PFSK-1 (cell line): ENCODE results near the gene TSPAN14.

ENCODE experiments used
- FOXP2 ChIP-seq: optimal IDR thresholded peaks from 2 replicates; pipeline ENCODE3; 2011; ENCODE audit warnings: borderline replicate concordance, control low read depth, inconsistent platforms; ENCODE audit not compliant: insufficient read depth; ENCODE audit errors: extremely low read length, extremely low read depth
- POLR2AphosphoS5 ChIP-seq: IDR thresholded peaks from 2 replicates; pipeline ENCODE4 v1.6.1; 2012; ENCODE audit warnings: low read depth, mild to moderate bottlenecking, control low read depth, low read length, moderate library complexity
- SIN3A ChIP-seq: IDR thresholded peaks from 2 replicates; pipeline ENCODE4 v1.6.1; 2012; ENCODE audit warnings: mild to moderate bottlenecking, low read length, moderate library complexity, borderline replicate concordance; ENCODE audit not compliant: insufficient read depth
- TAF1 ChIP-seq: IDR thresholded peaks from 2 replicates; pipeline ENCODE4 v1.6.1; 2012; ENCODE audit warnings: low read length, control low read depth, borderline replicate concordance; ENCODE audit not compliant: insufficient read depth
- TF ChIP-seq, protein P1 (sequence below), 2 experiments: IDR thresholded peaks; 2 replicates each; pipeline versions ENCODE4 v1.6.1 to v1.8.0; 2011 to 2012; ENCODE audit warnings: low read depth in 2 of 2, low read length in 2 of 2, control low read depth in 1 of 2, inconsistent platforms in 1 of 2, mild to moderate bottlenecking in 1 of 2, moderate library complexity in 1 of 2; ENCODE audit not compliant: insufficient read depth in 1 of 2

TSPAN14 gene

DNA sequence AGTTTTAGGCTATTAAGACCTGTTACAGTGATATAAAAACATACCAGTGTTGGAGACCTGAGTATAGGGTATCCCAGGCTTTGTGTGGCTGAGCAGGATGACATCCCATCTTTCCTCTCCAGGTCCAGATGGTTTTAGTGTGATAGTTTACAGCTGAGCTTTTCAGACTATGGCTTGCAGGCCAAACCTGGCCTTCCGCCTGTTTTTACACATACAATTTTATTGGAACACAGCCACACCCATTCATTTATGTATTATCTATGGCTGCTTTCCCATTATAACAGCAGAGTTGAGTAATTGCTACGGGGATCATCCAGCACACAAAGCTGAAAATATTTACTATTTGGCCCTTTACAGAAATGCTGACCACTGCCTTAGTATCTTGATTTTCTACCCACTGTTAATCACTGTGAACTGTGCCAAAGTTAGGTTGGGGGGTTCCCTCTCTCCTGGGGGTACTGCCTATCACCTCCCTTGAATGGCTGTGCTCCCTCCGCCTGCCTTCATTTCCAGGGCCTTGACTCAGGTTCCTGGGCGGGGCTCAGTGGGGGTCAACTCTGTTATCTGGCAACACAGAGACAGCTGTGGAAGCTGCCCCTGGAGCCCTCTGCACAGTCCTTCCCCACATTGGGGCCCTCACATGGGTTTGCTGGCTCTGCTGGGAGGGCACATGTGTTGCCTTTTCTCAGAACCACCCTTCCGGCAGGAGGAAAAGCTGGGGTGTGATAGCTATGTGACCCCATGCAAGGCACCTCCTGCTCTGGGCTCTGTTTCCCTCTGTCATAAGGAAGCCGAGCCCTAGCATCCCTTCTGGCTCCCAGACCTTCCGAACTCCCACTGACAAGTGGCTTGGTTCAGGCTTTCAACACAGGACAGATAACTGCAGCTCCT, 43.3 kb downstream of the TSPAN14 start:
- TF ChIP-seq TAF1 = no peak
- no peak for TF ChIP-seq POLR2AphosphoS5
- no peak for TF ChIP-seq SIN3A
- no peak for TF ChIP-seq FOXP2
- TF ChIP-seq, protein P1, sequence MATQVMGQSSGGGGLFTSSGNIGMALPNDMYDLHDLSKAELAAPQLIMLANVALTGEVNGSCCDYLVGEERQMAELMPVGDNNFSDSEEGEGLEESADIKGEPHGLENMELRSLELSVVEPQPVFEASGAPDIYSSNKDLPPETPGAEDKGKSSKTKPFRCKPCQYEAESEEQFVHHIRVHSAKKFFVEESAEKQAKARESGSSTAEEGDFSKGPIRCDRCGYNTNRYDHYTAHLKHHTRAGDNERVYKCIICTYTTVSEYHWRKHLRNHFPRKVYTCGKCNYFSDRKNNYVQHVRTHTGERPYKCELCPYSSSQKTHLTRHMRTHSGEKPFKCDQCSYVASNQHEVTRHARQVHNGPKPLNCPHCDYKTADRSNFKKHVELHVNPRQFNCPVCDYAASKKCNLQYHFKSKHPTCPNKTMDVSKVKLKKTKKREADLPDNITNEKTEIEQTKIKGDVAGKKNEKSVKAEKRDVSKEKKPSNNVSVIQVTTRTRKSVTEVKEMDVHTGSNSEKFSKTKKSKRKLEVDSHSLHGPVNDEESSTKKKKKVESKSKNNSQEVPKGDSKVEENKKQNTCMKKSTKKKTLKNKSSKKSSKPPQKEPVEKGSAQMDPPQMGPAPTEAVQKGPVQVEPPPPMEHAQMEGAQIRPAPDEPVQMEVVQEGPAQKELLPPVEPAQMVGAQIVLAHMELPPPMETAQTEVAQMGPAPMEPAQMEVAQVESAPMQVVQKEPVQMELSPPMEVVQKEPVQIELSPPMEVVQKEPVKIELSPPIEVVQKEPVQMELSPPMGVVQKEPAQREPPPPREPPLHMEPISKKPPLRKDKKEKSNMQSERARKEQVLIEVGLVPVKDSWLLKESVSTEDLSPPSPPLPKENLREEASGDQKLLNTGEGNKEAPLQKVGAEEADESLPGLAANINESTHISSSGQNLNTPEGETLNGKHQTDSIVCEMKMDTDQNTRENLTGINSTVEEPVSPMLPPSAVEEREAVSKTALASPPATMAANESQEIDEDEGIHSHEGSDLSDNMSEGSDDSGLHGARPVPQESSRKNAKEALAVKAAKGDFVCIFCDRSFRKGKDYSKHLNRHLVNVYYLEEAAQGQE (IDR thresholded peaks at IDR 0.05; ENCODE audit: insufficient read depth in 1 of 2, low read depth in 2 of 2, low read length in 2 of 2) = no peak

DNA sequence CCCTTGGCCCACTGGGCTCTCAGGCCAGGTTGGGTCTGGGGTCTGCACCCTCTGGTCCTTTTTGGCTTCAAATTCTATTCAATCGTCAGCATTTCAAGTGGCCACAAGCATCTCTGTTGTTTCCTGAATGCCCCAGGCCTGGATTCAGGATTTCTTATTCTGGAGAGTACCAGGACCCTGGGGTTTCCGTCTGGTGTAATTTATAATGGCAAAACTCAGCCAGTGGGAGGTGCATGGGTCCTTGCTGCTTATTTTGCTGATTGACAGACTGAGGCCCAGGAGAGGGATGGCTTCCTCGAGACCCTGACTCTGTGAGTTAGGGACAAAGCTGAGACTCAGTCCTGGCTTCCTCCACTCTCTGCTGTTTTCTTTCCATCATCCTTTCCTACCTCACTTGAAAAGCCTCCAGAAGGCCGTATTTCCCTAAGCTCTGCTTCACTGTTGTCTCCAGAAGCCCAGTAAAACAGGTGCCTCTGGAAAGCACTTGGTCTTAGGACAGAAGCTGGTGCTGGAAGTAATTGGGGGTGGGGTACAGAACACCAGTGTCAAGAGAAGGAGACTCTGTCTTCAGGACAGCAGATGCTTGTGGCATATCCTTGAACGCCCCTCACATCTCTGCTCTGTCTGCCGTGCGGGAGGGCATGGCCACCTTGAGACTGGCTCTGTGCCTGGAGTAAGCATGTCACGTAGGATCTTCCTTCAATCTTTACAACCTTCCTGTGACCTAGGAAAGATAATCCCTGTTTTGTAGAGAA, 44.1 kb downstream of the TSPAN14 start:
- TF ChIP-seq POLR2AphosphoS5 = no peak

DNA sequence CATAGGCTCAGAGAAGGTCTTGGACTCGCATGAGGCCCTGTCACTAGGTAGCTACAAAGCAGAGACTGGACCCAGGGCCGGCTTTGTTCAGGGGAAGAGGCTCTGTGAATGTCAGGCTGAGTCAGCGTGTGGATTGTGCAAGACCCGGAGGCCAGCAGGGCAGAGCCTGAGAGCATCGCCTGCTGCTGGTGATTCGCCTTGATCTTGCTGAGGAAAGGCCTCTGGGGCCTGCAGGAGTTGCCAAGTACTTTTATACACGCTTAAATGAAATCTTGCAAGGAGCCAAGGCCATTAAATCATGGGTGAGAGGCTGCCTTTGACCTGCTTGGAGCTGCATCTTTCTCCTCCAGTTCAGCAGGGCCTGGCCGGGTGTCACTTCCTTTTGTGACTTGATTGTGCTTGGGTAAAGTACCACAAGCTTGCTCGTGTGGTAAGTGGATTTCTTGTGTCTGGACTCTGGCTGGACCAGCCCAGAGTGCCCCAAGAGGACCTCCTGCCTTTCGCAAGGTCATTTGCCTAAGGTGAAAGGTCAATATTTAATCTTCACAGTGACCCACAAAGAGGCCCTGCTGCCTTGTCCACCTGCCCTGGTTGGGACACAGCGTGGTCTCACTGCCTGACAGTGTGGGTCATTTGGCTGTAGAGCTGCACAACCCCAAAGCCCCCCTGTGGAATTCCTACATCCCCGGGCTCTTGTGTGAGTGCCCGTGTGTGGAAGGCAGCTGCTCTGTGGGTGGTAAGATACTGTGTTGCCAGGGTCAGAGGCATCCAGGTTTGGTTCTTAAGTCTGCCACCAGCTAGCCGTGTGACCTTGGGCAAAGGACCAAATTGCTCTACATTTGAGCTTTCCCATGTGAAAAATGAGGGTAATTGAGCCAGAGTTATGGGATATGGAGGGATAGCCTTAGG, 45.0 kb downstream of the TSPAN14 start:
- TF ChIP-seq, protein P1 (IDR thresholded peaks at IDR 0.05; ENCODE audit: insufficient read depth in 1 of 2, low read depth in 2 of 2, low read length in 2 of 2) = 0 out of 4 replicates have a peak, but pooled peaks of 1 of the 2 experiments have one; percentile 12
- TF ChIP-seq POLR2AphosphoS5 (no peak), SIN3A (no peak), FOXP2 (no peak)

DNA sequence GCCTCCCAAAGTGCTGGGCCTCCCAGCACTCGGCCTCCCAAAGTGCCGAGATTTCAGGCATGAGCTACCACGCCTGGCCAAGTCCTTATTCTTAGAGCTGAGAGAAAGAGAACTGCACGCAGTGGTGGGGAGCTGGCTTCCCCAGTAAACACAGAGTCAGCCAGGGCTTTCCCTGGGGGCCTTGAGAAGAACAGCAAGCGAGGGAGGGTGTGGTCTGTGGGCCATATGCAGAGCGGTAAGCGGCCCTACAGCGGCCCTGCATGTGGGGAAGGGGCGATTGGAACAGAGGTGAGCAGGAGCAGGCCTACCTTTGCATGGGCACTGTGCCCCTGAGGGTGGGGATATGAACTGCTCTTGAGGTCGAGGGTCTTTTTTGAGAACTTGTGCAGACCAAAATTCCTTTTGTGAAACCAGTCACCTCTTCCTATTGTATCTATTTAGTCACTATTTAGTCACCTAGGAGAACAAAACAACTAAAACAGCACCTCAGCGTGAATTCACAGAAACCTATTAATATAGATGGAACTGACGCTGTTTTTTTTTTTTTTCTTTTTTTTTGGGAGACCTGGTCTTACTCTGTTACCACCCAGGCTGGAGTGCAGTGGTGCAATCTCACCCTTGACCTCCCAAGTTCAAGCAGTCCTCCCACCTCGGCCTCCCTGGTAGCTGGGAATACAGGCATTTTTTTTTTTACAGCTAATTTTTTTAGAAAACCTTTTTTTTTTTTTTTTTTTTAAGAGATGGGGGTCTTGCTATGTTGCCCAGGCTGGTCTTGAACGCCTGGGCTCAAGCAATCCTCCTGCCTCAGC, 46.7 kb downstream of the TSPAN14 start:
- TF ChIP-seq FOXP2 (no peak), POLR2AphosphoS5 (no peak), SIN3A (no peak), TAF1 (no peak)
- TF ChIP-seq, protein P1 (IDR thresholded peaks at IDR 0.05; ENCODE audit: insufficient read depth in 1 of 2, low read depth in 2 of 2, low read length in 2 of 2) = no peak

DNA sequence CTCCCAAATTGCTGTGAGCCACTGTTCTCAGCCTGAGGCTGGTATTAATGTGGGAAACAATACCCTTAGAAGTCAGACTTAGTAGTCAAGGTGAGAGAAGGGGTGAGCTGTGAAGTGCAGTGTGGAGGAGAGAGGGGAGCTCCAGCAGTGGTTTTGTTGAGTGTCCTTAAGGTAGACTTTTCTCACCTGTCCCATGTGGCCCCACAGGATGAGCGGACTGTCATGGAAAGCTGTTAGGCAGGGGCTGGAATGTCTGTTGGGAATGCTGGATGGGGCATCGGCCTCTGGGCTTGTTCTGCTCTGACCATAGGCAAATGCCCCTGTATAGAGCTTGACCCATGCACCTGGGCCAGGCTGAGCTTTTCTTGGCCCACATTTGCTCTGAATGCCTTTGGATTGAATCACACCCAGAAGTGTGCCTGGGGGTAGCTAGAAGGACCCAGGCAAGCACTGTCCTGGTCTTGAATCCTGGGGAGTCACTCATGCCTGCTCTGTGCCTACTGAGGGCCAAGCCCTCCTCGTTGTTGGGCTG, 47.3 kb downstream of the TSPAN14 start:
- TF ChIP-seq, protein P1 (IDR thresholded peaks at IDR 0.05; ENCODE audit: insufficient read depth in 1 of 2, low read depth in 2 of 2, low read length in 2 of 2) = no peak
- TF ChIP-seq TAF1 = no peak
- TF ChIP-seq FOXP2 = no peak
- no peak for TF ChIP-seq POLR2AphosphoS5
- no peak for TF ChIP-seq SIN3A
